GM04504 (cell line): ENCODE data around the gene KRTAP5-2.

Experiments used
- DNase-seq: peaks from one replicate; pipeline ENCODE4 v3.0.0-alpha.2; 2012; ENCODE audit warnings: low read depth

KRTAP5-2 gene

DNA sequence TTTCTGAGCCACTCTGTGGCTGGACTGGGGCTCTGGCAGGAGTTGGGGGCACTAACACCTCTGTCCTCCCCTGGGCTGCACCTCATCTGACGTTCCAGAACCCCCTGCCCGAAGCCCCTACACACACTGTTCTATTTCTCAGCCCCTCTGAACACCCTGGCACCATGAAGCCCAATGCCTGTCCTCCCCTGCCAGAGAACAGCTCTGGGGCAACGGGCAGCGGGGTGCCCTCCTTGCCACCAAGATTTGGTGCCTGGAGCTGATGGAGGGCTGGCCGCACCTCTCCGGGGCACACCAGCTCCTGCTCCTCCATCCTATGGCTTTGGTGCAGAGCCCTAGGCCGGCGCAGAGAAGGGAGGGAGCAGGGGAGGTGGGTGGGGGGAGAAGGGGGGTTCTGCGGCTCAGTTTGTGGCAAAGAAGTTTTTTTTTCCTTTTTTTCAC, 42.4 kb downstream of the KRTAP5-2 start:
- DNase-seq, result no peak

DNA sequence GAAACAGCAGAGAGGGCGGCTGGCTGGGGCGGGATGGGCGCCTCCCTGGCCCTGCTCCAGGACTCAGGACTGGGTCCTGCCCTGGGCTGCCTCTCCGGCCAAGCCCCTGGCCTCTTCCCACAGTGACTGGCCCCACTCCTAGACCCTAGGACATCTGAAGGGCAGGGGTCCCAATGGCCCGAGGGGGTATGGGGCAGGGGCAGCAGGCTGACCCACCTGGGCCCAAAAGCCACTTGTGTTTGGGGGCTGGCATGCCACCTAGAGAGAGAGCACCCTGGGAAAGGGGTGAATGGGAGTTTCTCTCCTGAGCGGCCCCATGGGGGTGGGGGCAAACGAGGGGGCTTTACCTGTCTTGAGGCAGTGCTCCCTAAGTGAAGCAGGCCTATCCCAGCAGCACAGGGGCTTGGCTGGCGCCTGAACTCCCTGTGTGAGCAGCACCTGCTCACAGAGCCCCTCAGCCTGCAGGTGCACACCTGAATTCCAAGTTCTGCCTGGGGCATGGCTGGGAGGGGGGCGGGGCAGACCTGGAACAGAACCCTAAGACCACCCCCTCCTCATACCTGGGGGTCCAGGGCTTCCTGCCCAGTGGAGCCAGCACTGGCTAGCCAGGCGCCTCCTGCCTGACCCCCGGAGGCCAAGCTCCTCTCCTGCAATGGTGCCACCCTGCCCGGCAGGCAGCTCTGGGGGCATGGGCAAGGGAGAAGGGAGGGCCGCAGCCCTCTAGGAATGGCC, 42.9 kb downstream of the KRTAP5-2 start:
- no peak for DNase-seq

DNA sequence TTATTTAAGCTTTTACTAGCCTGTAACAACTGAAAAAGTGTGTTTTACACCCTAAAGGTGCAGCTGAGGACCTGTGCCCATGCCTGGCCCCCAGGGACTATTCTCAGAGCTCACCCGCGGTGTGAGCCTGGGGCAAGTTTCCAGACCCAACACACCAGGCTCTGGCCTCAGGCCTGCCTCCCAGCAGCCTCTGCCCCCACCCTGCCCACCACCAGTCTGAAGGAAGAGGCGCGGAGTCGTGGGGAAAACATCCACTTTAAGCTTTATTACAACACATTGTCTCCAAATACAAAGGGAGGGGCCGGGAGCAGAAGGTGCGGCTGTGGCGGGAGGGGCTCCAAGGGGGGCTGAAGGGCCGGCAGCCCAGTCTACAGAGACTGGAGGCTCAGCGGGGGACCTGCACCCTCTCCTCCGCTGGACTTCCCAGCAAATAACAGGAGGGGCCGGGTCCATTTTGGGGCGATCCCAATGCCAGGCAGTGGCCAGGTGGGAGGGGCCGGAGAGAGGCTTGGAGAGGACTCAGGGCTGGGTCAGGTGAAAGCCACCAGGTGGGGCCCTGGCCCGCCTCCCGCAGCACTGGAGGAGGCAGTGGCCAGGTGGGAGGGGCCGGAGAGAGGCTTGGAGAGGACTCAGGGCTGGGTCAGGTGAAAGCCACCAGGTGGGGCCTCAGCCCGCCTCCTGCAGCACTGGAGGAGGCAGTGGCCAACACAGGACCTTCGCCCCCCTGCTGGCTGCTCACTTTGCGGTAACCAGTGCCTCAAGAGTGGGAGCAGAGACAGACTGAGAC, 44.1 kb downstream of the KRTAP5-2 start:
- no peak for DNase-seq

GRCh38 chr11:1549338-1550330, 48.5 kb downstream of the KRTAP5-2 start:
- DNase-seq, result no peak

DNA sequence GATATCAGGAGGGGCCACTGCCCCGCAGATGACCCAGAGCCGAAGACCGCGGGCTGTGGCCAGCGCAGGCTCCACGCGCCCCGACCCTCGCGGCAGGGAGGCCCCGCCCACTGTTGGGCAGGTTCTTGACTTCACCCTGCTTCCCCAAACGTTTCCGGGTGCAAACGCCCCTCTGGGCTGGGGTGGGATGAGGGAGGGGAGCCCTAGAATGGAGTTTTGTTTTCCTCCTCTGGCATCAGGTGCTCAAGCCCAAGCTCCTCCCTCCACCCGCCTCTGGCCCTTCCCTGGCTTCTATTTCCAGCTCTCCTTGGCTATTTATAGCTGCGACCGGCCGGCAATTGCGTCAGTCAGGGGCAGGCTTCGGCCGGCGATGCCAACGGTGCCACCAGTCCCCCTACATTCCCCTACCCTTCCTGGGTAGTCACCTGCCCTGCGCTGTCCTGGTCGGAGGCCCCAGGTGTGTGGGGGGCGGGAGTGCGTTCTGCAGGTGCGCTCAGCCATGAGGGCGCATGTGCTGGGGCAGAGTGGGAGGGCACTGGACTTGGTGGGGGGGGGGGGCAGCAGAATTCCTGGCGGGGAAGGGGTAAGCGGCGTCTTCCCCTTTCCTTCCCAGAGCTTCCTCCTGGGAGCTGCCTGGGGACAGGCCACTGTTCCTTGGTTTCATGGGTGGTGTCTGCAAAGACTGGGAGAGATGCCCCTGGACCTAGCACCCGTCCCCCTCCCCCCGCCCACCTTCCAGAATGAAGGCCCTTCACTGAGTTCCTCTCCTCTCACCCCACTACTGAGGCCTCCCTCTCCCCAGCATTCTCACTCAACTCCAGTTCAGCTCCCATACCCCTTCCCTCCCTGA, 49.6 kb downstream of the KRTAP5-2 start:
- DNase-seq, result no peak

DNA sequence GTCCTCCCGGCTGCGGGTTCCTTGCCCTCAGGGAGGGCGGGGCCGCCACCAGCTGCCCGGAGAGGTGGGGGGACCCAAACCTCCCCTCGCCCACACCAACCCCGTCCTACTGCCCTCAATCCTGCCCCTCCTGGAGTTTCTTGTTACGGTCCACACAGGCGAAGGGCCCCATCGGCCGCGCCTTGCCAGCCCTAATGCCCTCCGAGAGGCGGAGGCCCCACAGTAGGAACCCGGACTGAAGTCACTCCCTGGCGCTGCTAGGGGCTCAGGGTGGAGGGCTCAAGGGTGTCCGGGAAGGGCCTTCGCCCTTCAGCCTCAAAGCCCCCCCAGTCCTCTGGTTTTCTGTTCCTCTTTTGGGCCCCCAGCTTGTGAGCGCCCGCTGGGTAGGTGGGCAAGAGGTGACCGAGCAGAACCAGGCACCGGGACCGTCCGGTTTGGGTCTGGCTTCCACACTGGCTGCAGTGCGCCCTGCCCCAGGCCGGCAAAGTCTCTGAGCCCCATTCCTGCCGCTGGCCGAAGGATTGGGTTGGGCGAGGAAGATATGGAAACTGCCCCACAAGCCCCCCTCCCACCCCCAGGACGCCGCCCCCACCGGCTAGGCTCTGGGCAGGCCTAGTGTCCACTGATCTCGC, 50.5 kb downstream of the KRTAP5-2 start:
- no peak for DNase-seq
